Duodenal mucosa (tissue), 2 donors: Measurements from ENCODE around the gene TSFM.

Source experiments
- H3K27ac ChIP-seq: one replicate; pipeline ENCODE4 v1.7.0; 2013; ENCODE audit warnings: low read depth, low read length
- H3K27me3 ChIP-seq, 2 donors: one replicate each; pipeline ENCODE4 v1.7.0; 2013; ENCODE audit warnings: low read length in 2 of 2, control low read depth in 1 of 2; ENCODE audit not compliant: insufficient read depth in 2 of 2, control insufficient read depth in 1 of 2
- H3K36me3 ChIP-seq, 2 donors: one replicate each; pipeline ENCODE4 v1.7.0; 2013; ENCODE audit warnings: low read length in 2 of 2, control low read depth in 1 of 2; ENCODE audit not compliant: insufficient read depth in 2 of 2, control insufficient read depth in 1 of 2
- H3K4me1 ChIP-seq, 2 donors: one replicate each; pipeline ENCODE4 v1.7.0; 2013; ENCODE audit warnings: low read length in 2 of 2, control low read depth in 1 of 2; ENCODE audit not compliant: insufficient read depth in 2 of 2, control insufficient read depth in 1 of 2
- H3K4me3 ChIP-seq, 2 donors: one replicate each; pipeline ENCODE4 v1.7.0; 2013; ENCODE audit warnings: low read length in 2 of 2, low read depth in 1 of 2
- H3K9ac ChIP-seq, 2 donors: one replicate each; pipeline ENCODE4 v1.7.0; 2013; ENCODE audit warnings: low read length in 2 of 2, low read depth in 1 of 2
- H3K9me3 ChIP-seq, 2 donors: one replicate each; pipeline ENCODE4 v1.7.0; 2013; ENCODE audit warnings: low read length in 2 of 2, control low read depth in 1 of 2; ENCODE audit not compliant: control insufficient read depth in 1 of 2

Gene TSFM

GRCh38 chr12:57746025-57746424, 36.6 kb upstream of the TSFM start:
- Histone ChIP-seq H3K9ac (no peak overlapping the region), H3K27ac (no peak overlapping the region), H3K27me3 (peaks cover 1 to 9% of the 10 kb centered on the region in 2 donors), H3K36me3 (peaks cover 0 to 37% of the 10 kb centered on the region in 2 donors), H3K9me3 (no peaks in the 10 kb centered on the region), H3K4me1 (peaks cover 13 to 23% of the 10 kb centered on the region in 2 donors), H3K4me3 (peak overlapping the region; percentile 96 to 98)

- H3K36me3 ChIP-seq = peaks cover 0 to 37% of the 10 kb centered on the region in 2 donors
- H3K9ac ChIP-seq = no peak overlapping the region
- no peak overlapping the region for H3K4me3 ChIP-seq
- H3K27ac ChIP-seq = no peak overlapping the region
- no peaks in the 10 kb centered on the region for H3K27me3 ChIP-seq
- H3K9me3 ChIP-seq = no peaks in the 10 kb centered on the region
- H3K4me1 ChIP-seq = peaks cover 36 to 38% of the 10 kb centered on the region in 2 donors
These were observed 33.5 kb upstream of the TSFM start for GRCh38 chr12:57749061-57749460.

GRCh38 chr12:57750561-57751431, 31.8 kb upstream of the TSFM start:
- Histone ChIP-seq H3K9ac (peak overlapping the region; percentile 86 to 90), H3K27me3 (no peaks in the 10 kb centered on the region), H3K9me3 (no peaks in the 10 kb centered on the region), H3K4me1 (peaks cover 35% of the 10 kb centered on the region in 2 donors), H3K4me3 (peak overlapping the region; percentile 88 to 96), H3K36me3 (peaks cover 0 to 37% of the 10 kb centered on the region in 2 donors), H3K27ac (no peak overlapping the region)

GRCh38 chr12:57751432-57751787, 31.2 kb upstream of the TSFM start:
- Histone ChIP-seq H3K4me3 (peak overlapping the region; percentile 88 to 96), H3K27me3 (no peaks in the 10 kb centered on the region), H3K27ac (peak overlapping the region; percentile 62), H3K9ac (peak overlapping the region; percentile 86 to 90), H3K36me3 (peaks cover 0 to 36% of the 10 kb centered on the region in 2 donors), H3K9me3 (no peaks in the 10 kb centered on the region), H3K4me1 (peaks cover 37 to 40% of the 10 kb centered on the region in 2 donors)

- Histone ChIP-seq H3K9ac (peak within 1 kb of the TSS; percentile 86 to 90), H3K4me3 (peak within 1 kb of the TSS; percentile 88 to 96), H3K27me3 (no peaks in the 10 kb centered on the region), H3K4me1 (peaks cover 41 to 46% of the 10 kb centered on the region in 2 donors), H3K27ac (peak within 1 kb of the TSS; percentile 62), H3K9me3 (no peaks in the 10 kb centered on the region), H3K36me3 (peaks cover 0 to 29% of the 10 kb centered on the region in 2 donors)
These were observed 30.6 kb upstream of the TSFM start, which contains the start of gene CDK4 for GRCh38 chr12:57751788-57752667. Gene CDK4 (minus strand): TSS chr12:57752310. CDS start chr12:57751717, 593 bp downstream.

- Histone ChIP-seq H3K36me3 (peaks cover 0 to 25% of the 10 kb centered on the region in 2 donors), H3K27ac (peak overlapping the region; percentile 17), H3K4me3 (peak overlapping the region; percentile 88 to 96), H3K4me1 (peaks cover 41 to 46% of the 10 kb centered on the region in 2 donors), H3K9me3 (no peaks in the 10 kb centered on the region), H3K27me3 (no peaks in the 10 kb centered on the region), H3K9ac (peak overlapping the region; percentile 5 to 8)
These were observed 30.0 kb upstream of the TSFM start for GRCh38 chr12:57752668-57753000.

GRCh38 chr12:57753756-57754337, 28.7 kb upstream of the TSFM start:
- H3K9me3 ChIP-seq = no peaks in the 10 kb centered on the region
- peak overlapping the region; percentile 11 to 13 for H3K9ac ChIP-seq
- H3K27me3 ChIP-seq = no peaks in the 10 kb centered on the region
- peaks cover 0 to 24% of the 10 kb centered on the region in 2 donors for H3K36me3 ChIP-seq
- peaks cover 41 to 46% of the 10 kb centered on the region in 2 donors for H3K4me1 ChIP-seq
- H3K27ac ChIP-seq = no peak overlapping the region
- no peak overlapping the region for H3K4me3 ChIP-seq

GRCh38 chr12:57754411-57755193, 28.0 kb upstream of the TSFM start, which contains the start of gene MARCHF9:
Gene MARCHF9 (plus strand): TSS chr12:57755103. CDS start chr12:57755529, 426 bp downstream.
- H3K27ac ChIP-seq = peak within 1 kb of the TSS; percentile 37
- peaks cover 41 to 46% of the 10 kb centered on the region in 2 donors for H3K4me1 ChIP-seq
- H3K4me3 ChIP-seq = peak within 1 kb of the TSS; percentile 67 to 70

GRCh38 chr12:57755194-57755453, 27.5 kb upstream of the TSFM start:
- no peaks in the 10 kb centered on the region for H3K9me3 ChIP-seq
- no peak overlapping the region for H3K9ac ChIP-seq
- no peak overlapping the region for H3K27ac ChIP-seq
- H3K4me1 ChIP-seq = peaks cover 41 to 46% of the 10 kb centered on the region in 2 donors
- H3K36me3 ChIP-seq = peaks cover 0 to 18% of the 10 kb centered on the region in 2 donors
- H3K4me3 ChIP-seq = peak overlapping the region in 1 of 2 donors; percentile 67
- no peaks in the 10 kb centered on the region for H3K27me3 ChIP-seq

More at GRCh38 chr12:57754411-57755193, 28.0 kb upstream of the TSFM start, which contains the start of gene MARCHF9:
- no peaks in the 10 kb centered on the region for H3K27me3 ChIP-seq
- H3K36me3 ChIP-seq = peaks cover 0 to 20% of the 10 kb centered on the region in 2 donors
- no peaks in the 10 kb centered on the region for H3K9me3 ChIP-seq
- peak within 1 kb of the TSS; percentile 61 to 62 for H3K9ac ChIP-seq
